GM23338 (cell line): ENCODE data around the gene OR12D1. TPM values are rescaled to one million over a fixed set of nuclear protein-coding genes. Genes with fewer than 3 reads are reported as not detected.

ENCODE experiments used
- ATAC-seq: fragments of 200-7000 bp; cut with Tn5 transposase; 3 replicates; pipeline ENCODE4 v1.9.1; 2020
- DNase-seq: peaks from one replicate; pipeline ENCODE4 v3.0.0-alpha.2; 2015; ENCODE audit warnings: low spot score
- H2AFZ ChIP-seq: fragments of 200-600 bp; sonication (generic); 2 replicates; pipeline ENCODE4 v1.8.0; 2016; ENCODE audit warnings: antibody characterized with exemption, mild to moderate bottlenecking, moderate library complexity
- H3F3A ChIP-seq: fragments of 200-600 bp; sonication (generic); replicated peaks from 2 replicates; pipeline ENCODE4 v1.8.0; 2017; ENCODE audit warnings: antibody characterized with exemption, mixed run types, low read depth
- H3K27ac ChIP-seq: fragments of 200-600 bp; sonication (generic); 2 replicates; pipeline ENCODE4 v1.6.1; 2016; ENCODE audit warnings: low read depth
- H3K27me3 ChIP-seq: fragments of 200-600 bp; sonication (generic); 2 replicates; pipeline ENCODE4 v1.8.0; 2016; ENCODE audit warnings: mild to moderate bottlenecking, mixed run types, moderate library complexity; ENCODE audit not compliant: insufficient read depth
- H3K36me3 ChIP-seq: fragments of 200-600 bp; sonication (generic); 2 replicates; pipeline ENCODE4 v1.8.0; 2016; ENCODE audit warnings: mild to moderate bottlenecking; ENCODE audit not compliant: insufficient read depth
- H3K4me1 ChIP-seq: fragments of 200-600 bp; sonication (generic); 2 replicates; pipeline ENCODE4 v1.8.0; 2016; ENCODE audit warnings: mild to moderate bottlenecking, moderate library complexity; ENCODE audit not compliant: insufficient read depth
- H3K4me2 ChIP-seq: fragments of 200-600 bp; sonication (generic); 2 replicates; pipeline ENCODE4 v1.7.1; 2017; ENCODE audit warnings: mixed run types
- H3K4me3 ChIP-seq: fragments of 200-600 bp; sonication (generic); 2 replicates; pipeline ENCODE4 v1.6.1; 2016; ENCODE audit warnings: mixed run types
- H3K79me2 ChIP-seq: fragments of 200-600 bp; sonication (generic); replicated peaks from 2 replicates; pipeline ENCODE4 v1.8.0; 2017; ENCODE audit warnings: mild to moderate bottlenecking; ENCODE audit not compliant: insufficient read depth
- H3K9me2 ChIP-seq: fragments of 200-600 bp; sonication (generic); 2 replicates; pipeline ENCODE4 v1.8.0; 2017; ENCODE audit not compliant: insufficient read depth
- H4K20me1 ChIP-seq: fragments of 200-600 bp; sonication (generic); replicated peaks from 2 replicates; pipeline ENCODE4 v1.8.0; 2017; ENCODE audit warnings: mild to moderate bottlenecking; ENCODE audit not compliant: insufficient read depth
- H3K27ac Mint-ChIP-seq: 2 replicates; pipeline ENCODE4 v1.8.0; 2020; ENCODE audit warnings: inconsistent platforms, mild to moderate bottlenecking, moderate library complexity, mixed read lengths
- H3K27me3 Mint-ChIP-seq: 3 replicates; pipeline ENCODE4 v1.8.0; 2022; ENCODE audit warnings: low read depth, mild to moderate bottlenecking, moderate library complexity, mixed read lengths, inconsistent platforms; ENCODE audit not compliant: insufficient read depth, poor library complexity
- H3K36me3 Mint-ChIP-seq: 3 replicates; pipeline ENCODE4 v1.8.0; 2021; ENCODE audit warnings: low read depth, mild to moderate bottlenecking, inconsistent platforms, moderate library complexity, mixed read lengths
- H3K4me1 Mint-ChIP-seq: 3 replicates; pipeline ENCODE4 v1.8.0; 2020; ENCODE audit warnings: mild to moderate bottlenecking, inconsistent platforms, mixed read lengths
- H3K4me3 Mint-ChIP-seq: 3 replicates; pipeline ENCODE4 v1.8.0; 2021; ENCODE audit warnings: moderate library complexity, mild to moderate bottlenecking, inconsistent platforms, mixed read lengths
- H3K9me3 Mint-ChIP-seq: 3 replicates; pipeline ENCODE4 v1.8.0; 2020; ENCODE audit warnings: moderate library complexity, mild to moderate bottlenecking, inconsistent platforms, mixed read lengths
- CREB1 ChIP-seq: fragments of 250-450 bp; sonication (Bioruptor Pico); IDR thresholded peaks from 2 replicates; pipeline ENCODE4 v1.5.0; 2020; ENCODE audit warnings: low read depth, mild to moderate bottlenecking, moderate library complexity
- EZH2 ChIP-seq: fragments of 200-600 bp; sonication (generic); IDR thresholded peaks from one replicate; pipeline ENCODE4 v1.8.0; 2017; ENCODE audit warnings: antibody characterized with exemption, mild to moderate bottlenecking, low read depth; ENCODE audit not compliant: unreplicated experiment
- EZH2phosphoT487 ChIP-seq: fragments of 200-600 bp; sonication (generic); IDR thresholded peaks from one replicate; pipeline ENCODE4 v1.8.1; 2018; ENCODE audit warnings: antibody characterized with exemption; ENCODE audit not compliant: unreplicated experiment
- JUNB ChIP-seq: IDR thresholded peaks from one replicate; pipeline ENCODE4 v1.6.1; 2016; ENCODE audit warnings: antibody characterized with exemption; ENCODE audit not compliant: unreplicated experiment
- NANOG ChIP-seq: IDR thresholded peaks from 2 replicates; pipeline ENCODE4 v1.6.1; 2016; ENCODE audit warnings: antibody characterized with exemption, borderline replicate concordance
- POLR2AphosphoS5 ChIP-seq: IDR thresholded peaks from 2 replicates; pipeline ENCODE4 v1.6.1; 2016; ENCODE audit warnings: antibody characterized with exemption, low read depth
- STAT1 ChIP-seq: IDR thresholded peaks from one replicate; pipeline ENCODE4 v1.6.1; 2016; ENCODE audit warnings: antibody characterized with exemption; ENCODE audit not compliant: unreplicated experiment
- ZNF331 ChIP-seq: fragments of 250-450 bp; sonication (Bioruptor Pico); IDR thresholded peaks from 2 replicates; pipeline ENCODE4 v1.5.0; 2020; ENCODE audit warnings: low read depth, mild to moderate bottlenecking, moderate library complexity
- polyA plus RNA-seq: library from polyadenylated mRNA; unstranded; fragments of >200 nt; fragmentation: Nextera tagmentation; extraction: Ambion mirVana; gene quantifications from 2 replicates; pipeline ENCODE4 v1.2.1, GENCODE V29; 2016
- total RNA-seq: library from RNA; depleted of rRNA; stranded (reverse); fragments of >200 nt; shearing (Covaris generic); gene quantifications from 2 replicates; pipeline ENCODE4 v1.2.3, GENCODE V29; 2014
- TF ChIP-seq, protein P1 (sequence below), 2 experiments: fragments of 200-600 bp in 1 of 2; sonication (generic) in 1 of 2; conservative IDR thresholded peaks; 2 replicates each; pipeline versions ENCODE4 v1.5.1 to v1.6.1; 2016 to 2017; ENCODE audit warnings: antibody characterized with exemption in 2 of 2, low read depth in 2 of 2, mild to moderate bottlenecking in 2 of 2, moderate library complexity in 1 of 2
- TF ChIP-seq, protein P2 (sequence below): IDR thresholded peaks from one replicate; pipeline ENCODE4 v1.6.1; 2018; ENCODE audit warnings: antibody characterized with exemption; ENCODE audit not compliant: unreplicated experiment
- TF ChIP-seq, protein P3 (sequence below): IDR thresholded peaks from 2 replicates; pipeline ENCODE4 v1.6.1; 2016; ENCODE audit warnings: antibody characterized with exemption
- TF ChIP-seq, protein P4 (sequence below): fragments of 250-450 bp; sonication (Bioruptor Pico); IDR thresholded peaks from 2 replicates; pipeline ENCODE4 v1.5.0; 2020; ENCODE audit warnings: mild to moderate bottlenecking, moderate library complexity

OR12D1 gene
- total and polyA plus RNA-seq, 2 experiments from 2014 or later, result not detected

DNA sequence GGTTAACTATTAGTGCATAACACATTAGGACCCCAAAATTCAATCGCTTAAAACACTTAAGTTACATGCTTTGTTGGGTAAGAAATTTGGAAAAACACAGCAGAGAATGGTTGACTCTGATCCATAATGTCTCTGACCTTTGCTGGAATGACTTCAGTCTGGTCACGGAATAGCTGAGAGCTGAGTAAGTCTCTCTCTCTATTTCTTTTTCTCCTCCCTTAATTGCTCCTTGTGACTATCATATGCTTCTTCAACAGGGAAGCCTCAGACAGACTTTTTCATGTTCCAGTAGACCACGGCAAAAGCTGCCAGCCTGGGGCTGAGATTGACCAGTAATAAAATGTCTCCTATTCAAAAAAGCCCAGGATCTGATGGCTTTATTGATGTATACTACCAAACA lies 4.8 kb downstream of the OR12D1 start:
- ATAC-seq (no peak), DNase-seq (no peak)
- Mint-ChIP-seq H3K4me1 (peaks cover 10% of the 10 kb centered on the region; the same call in 2 of the 3 replicates), H3K27me3 (peaks cover 2% of the 10 kb centered on the region), H3K36me3 (no peaks in the 10 kb centered on the region), H3K9me3 (no peaks in the 10 kb centered on the region), H3K4me3 (no peak overlapping the region), H3K27ac (no peak overlapping the region)
- no peaks in the 10 kb centered on the region for H4K20me1 ChIP-seq
- no peaks in the 10 kb centered on the region for H3K27me3 ChIP-seq
- no peak overlapping the region for H3K4me3 ChIP-seq
- H3K4me1 ChIP-seq, result peaks cover 3% of the 10 kb centered on the region; the same call in 1 of the 2 replicates
- TF ChIP-seq, protein P1, sequence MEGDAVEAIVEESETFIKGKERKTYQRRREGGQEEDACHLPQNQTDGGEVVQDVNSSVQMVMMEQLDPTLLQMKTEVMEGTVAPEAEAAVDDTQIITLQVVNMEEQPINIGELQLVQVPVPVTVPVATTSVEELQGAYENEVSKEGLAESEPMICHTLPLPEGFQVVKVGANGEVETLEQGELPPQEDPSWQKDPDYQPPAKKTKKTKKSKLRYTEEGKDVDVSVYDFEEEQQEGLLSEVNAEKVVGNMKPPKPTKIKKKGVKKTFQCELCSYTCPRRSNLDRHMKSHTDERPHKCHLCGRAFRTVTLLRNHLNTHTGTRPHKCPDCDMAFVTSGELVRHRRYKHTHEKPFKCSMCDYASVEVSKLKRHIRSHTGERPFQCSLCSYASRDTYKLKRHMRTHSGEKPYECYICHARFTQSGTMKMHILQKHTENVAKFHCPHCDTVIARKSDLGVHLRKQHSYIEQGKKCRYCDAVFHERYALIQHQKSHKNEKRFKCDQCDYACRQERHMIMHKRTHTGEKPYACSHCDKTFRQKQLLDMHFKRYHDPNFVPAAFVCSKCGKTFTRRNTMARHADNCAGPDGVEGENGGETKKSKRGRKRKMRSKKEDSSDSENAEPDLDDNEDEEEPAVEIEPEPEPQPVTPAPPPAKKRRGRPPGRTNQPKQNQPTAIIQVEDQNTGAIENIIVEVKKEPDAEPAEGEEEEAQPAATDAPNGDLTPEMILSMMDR (conservative IDR thresholded peaks at IDR 0.05; ENCODE audit: low read depth in 2 of 2), result no peak
- TF ChIP-seq JUNB, result no peak
- TF ChIP-seq, protein P2, sequence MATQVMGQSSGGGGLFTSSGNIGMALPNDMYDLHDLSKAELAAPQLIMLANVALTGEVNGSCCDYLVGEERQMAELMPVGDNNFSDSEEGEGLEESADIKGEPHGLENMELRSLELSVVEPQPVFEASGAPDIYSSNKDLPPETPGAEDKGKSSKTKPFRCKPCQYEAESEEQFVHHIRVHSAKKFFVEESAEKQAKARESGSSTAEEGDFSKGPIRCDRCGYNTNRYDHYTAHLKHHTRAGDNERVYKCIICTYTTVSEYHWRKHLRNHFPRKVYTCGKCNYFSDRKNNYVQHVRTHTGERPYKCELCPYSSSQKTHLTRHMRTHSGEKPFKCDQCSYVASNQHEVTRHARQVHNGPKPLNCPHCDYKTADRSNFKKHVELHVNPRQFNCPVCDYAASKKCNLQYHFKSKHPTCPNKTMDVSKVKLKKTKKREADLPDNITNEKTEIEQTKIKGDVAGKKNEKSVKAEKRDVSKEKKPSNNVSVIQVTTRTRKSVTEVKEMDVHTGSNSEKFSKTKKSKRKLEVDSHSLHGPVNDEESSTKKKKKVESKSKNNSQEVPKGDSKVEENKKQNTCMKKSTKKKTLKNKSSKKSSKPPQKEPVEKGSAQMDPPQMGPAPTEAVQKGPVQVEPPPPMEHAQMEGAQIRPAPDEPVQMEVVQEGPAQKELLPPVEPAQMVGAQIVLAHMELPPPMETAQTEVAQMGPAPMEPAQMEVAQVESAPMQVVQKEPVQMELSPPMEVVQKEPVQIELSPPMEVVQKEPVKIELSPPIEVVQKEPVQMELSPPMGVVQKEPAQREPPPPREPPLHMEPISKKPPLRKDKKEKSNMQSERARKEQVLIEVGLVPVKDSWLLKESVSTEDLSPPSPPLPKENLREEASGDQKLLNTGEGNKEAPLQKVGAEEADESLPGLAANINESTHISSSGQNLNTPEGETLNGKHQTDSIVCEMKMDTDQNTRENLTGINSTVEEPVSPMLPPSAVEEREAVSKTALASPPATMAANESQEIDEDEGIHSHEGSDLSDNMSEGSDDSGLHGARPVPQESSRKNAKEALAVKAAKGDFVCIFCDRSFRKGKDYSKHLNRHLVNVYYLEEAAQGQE, result no peak
- no peak for TF ChIP-seq ZNF331 (CRISPR knock-in tag)
- TF ChIP-seq, protein P3, sequence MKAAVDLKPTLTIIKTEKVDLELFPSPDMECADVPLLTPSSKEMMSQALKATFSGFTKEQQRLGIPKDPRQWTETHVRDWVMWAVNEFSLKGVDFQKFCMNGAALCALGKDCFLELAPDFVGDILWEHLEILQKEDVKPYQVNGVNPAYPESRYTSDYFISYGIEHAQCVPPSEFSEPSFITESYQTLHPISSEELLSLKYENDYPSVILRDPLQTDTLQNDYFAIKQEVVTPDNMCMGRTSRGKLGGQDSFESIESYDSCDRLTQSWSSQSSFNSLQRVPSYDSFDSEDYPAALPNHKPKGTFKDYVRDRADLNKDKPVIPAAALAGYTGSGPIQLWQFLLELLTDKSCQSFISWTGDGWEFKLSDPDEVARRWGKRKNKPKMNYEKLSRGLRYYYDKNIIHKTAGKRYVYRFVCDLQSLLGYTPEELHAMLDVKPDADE, result no peak
- TF ChIP-seq EZH2, result no peak
- TF ChIP-seq STAT1, result no peak
- TF ChIP-seq, protein P4, sequence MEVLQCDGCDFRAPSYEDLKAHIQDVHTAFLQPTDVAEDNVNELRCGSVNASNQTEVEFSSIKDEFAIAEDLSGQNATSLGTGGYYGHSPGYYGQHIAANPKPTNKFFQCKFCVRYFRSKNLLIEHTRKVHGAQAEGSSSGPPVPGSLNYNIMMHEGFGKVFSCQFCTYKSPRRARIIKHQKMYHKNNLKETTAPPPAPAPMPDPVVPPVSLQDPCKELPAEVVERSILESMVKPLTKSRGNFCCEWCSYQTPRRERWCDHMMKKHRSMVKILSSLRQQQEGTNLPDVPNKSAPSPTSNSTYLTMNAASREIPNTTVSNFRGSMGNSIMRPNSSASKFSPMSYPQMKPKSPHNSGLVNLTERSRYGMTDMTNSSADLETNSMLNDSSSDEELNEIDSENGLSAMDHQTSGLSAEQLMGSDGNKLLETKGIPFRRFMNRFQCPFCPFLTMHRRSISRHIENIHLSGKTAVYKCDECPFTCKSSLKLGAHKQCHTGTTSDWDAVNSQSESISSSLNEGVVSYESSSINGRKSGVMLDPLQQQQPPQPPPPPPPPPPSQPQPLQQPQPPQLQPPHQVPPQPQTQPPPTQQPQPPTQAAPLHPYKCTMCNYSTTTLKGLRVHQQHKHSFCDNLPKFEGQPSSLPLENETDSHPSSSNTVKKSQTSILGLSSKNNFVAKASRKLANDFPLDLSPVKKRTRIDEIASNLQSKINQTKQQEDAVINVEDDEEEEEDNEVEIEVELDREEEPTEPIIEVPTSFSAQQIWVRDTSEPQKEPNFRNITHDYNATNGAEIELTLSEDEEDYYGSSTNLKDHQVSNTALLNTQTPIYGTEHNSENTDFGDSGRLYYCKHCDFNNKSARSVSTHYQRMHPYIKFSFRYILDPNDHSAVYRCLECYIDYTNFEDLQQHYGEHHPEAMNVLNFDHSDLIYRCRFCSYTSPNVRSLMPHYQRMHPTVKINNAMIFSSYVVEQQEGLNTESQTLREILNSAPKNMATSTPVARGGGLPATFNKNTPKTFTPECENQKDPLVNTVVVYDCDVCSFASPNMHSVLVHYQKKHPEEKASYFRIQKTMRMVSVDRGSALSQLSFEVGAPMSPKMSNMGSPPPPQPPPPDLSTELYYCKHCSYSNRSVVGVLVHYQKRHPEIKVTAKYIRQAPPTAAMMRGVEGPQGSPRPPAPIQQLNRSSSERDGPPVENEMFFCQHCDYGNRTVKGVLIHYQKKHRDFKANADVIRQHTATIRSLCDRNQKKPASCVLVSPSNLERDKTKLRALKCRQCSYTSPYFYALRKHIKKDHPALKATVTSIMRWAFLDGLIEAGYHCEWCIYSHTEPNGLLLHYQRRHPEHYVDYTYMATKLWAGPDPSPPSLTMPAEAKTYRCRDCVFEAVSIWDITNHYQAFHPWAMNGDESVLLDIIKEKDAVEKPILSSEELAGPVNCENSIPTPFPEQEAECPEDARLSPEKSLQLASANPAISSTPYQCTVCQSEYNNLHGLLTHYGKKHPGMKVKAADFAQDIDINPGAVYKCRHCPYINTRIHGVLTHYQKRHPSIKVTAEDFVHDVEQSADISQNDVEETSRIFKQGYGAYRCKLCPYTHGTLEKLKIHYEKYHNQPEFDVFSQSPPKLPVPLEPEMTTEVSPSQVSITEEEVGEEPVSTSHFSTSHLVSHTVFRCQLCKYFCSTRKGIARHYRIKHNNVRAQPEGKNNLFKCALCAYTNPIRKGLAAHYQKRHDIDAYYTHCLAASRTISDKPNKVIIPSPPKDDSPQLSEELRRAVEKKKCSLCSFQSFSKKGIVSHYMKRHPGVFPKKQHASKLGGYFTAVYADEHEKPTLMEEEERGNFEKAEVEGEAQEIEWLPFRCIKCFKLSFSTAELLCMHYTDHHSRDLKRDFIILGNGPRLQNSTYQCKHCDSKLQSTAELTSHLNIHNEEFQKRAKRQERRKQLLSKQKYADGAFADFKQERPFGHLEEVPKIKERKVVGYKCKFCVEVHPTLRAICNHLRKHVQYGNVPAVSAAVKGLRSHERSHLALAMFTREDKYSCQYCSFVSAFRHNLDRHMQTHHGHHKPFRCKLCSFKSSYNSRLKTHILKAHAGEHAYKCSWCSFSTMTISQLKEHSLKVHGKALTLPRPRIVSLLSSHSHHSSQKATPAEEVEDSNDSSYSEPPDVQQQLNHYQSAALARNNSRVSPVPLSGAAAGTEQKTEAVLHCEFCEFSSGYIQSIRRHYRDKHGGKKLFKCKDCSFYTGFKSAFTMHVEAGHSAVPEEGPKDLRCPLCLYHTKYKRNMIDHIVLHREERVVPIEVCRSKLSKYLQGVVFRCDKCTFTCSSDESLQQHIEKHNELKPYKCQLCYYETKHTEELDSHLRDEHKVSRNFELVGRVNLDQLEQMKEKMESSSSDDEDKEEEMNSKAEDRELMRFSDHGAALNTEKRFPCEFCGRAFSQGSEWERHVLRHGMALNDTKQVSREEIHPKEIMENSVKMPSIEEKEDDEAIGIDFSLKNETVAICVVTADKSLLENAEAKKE (CRISPR knock-in tag), result no peak
- no peak for TF ChIP-seq NANOG
- TF ChIP-seq POLR2AphosphoS5, result no peak
- no peak for TF ChIP-seq EZH2phosphoT487
- TF ChIP-seq CREB1 (CRISPR knock-in tag), result no peak
- H3K27ac ChIP-seq, result no peak overlapping the region
- H3K4me2 ChIP-seq, result no peak overlapping the region
- no peaks in the 10 kb centered on the region for H3K36me3 ChIP-seq
- no peaks in the 10 kb centered on the region for H3F3A ChIP-seq
- H3K9me2 ChIP-seq, result no peaks in the 10 kb centered on the region
- no peaks in the 10 kb centered on the region for H3K79me2 ChIP-seq
- H2AFZ ChIP-seq, result no peak overlapping the region
